H1 (cell line): ENCODE measurements around the gene LRP1.

Experiments used
- ATF2 ChIP-seq: IDR thresholded peaks from 2 replicates; pipeline ENCODE4 v1.6.1; 2012; ENCODE audit warnings: low read length, inconsistent platforms
- ATF3 ChIP-seq: IDR thresholded peaks from 2 replicates; pipeline ENCODE4 v1.6.1; 2011; ENCODE audit warnings: low read depth, mild to moderate bottlenecking, low read length; ENCODE audit not compliant: insufficient read depth
- CREB1 ChIP-seq: IDR thresholded peaks from 2 replicates; pipeline ENCODE4 v1.6.1; 2012; ENCODE audit warnings: inconsistent platforms
- KDM1A ChIP-seq: fragments of 200-600, 300-600 bp; sonication (generic); IDR thresholded peaks from 2 replicates; pipeline ENCODE4 v1.7.1; 2016; ENCODE audit warnings: mild to moderate bottlenecking, low read length, borderline replicate concordance
- POLR2A ChIP-seq, 2 experiments: IDR thresholded peaks; 1 replicate in 1 of 2; 2 replicates in 1 of 2; pipeline ENCODE4 v1.6.1; 2011; ENCODE audit warnings: low read depth in 2 of 2, low read length in 2 of 2, mild to moderate bottlenecking in 2 of 2; ENCODE audit errors: control extremely low read depth in 1 of 2
- POLR2AphosphoS5 ChIP-seq: IDR thresholded peaks from 2 replicates; pipeline ENCODE4 v1.6.1; 2011; ENCODE audit warnings: low read depth, low read length
- SIN3A ChIP-seq, 2 experiments: IDR thresholded peaks in 1 of 2; conservative IDR thresholded peaks in 1 of 2; 2 replicates each; pipeline ENCODE4 v1.6.1; 2011 to 2012; ENCODE audit warnings: low read length in 2 of 2, improper control_type of control experiment in 1 of 2, low read depth in 1 of 2, mild to moderate bottlenecking in 1 of 2
- SP4 ChIP-seq: IDR thresholded peaks from 2 replicates; pipeline ENCODE4 v1.6.1; 2012; ENCODE audit warnings: low read length, inconsistent platforms
- TAF1 ChIP-seq: IDR thresholded peaks from 2 replicates; pipeline ENCODE4 v1.6.1; 2011; ENCODE audit warnings: mild to moderate bottlenecking, low read depth, low read length
- USF2 ChIP-seq: IDR thresholded peaks from 2 replicates; pipeline ENCODE4 v1.6.1; 2011; ENCODE audit warnings: low read length, improper control_type of control experiment

- no peak for TF ChIP-seq ATF3
- no peak for TF ChIP-seq KDM1A
- TF ChIP-seq POLR2A (IDR thresholded peaks at IDR 0.05; ENCODE audit: control extremely low read depth in 1 of 2, low read depth in 2 of 2, low read length in 2 of 2): no peak
- no peak for TF ChIP-seq CREB1
- no peak for TF ChIP-seq POLR2AphosphoS5
- TF ChIP-seq USF2: no peak
- TF ChIP-seq TAF1: no peak
- no peak for TF ChIP-seq ATF2
- no peak for TF ChIP-seq SIN3A (conservative IDR thresholded peaks at IDR 0.05 in 1 of 2, IDR thresholded peaks at IDR 0.05 in 1 of 2; ENCODE audit: low read depth in 1 of 2, low read length in 2 of 2)
- TF ChIP-seq SP4: no peak
Measured at GRCh38 chr12:57160741-57161140, 32.5 kb downstream of the LRP1 start.
